WTC11 (cell line): ENCODE results near the gene EML6. TPM values are rescaled to one million over a fixed set of nuclear protein-coding genes. Genes with fewer than 3 reads are reported as not detected.

Experiments
- ATAC-seq: fragments of 200-7000 bp; cut with Tn5 transposase; 2 replicates; pipeline ENCODE4 v1.10.0; 2021; ENCODE audit warnings: mild to moderate bottlenecking, moderate library complexity
- Bru-seq: library from RNA; stranded (reverse); fragments of 400-500 nt; gene quantifications from one replicate; lab custom pipeline; 2021; lab: Mats Ljungman, UMichigan
- CTCF ChIA-PET: fragments of 300-600 bp; sonication (Branson Sonifier 250); formaldehyde crosslinking; loops from one replicate; lab custom pipeline; 2021; ENCODE audit warnings: antibody characterized with exemption; lab: Charles Lee
- POLR2A ChIA-PET: fragments of 350-600 bp; sonication (Branson Sonifier 250); formaldehyde crosslinking; loops from one replicate; lab custom pipeline; 2021; ENCODE audit warnings: antibody characterized with exemption; lab: Charles Lee
- DNase-seq: peaks from one replicate; pipeline ENCODE4 v3.0.0; 2021; ENCODE audit warnings: low spot score
- H3K27ac Mint-ChIP-seq: 2 replicates; pipeline ENCODE4 v1.8.0; 2021; ENCODE audit warnings: mixed read lengths
- H3K27me3 Mint-ChIP-seq: 2 replicates; pipeline ENCODE4 v1.8.0; 2021; ENCODE audit warnings: low read depth, mild to moderate bottlenecking, moderate library complexity, mixed read lengths
- H3K36me3 Mint-ChIP-seq: 2 replicates; pipeline ENCODE4 v1.8.0; 2021; ENCODE audit warnings: mixed read lengths
- H3K4me1 Mint-ChIP-seq: 2 replicates; pipeline ENCODE4 v1.8.0; 2022; ENCODE audit warnings: mixed read lengths
- H3K4me3 Mint-ChIP-seq: 2 replicates; pipeline ENCODE4 v1.8.0; 2021; ENCODE audit warnings: mild to moderate bottlenecking, moderate library complexity, mixed read lengths
- H3K9me3 Mint-ChIP-seq: 2 replicates; pipeline ENCODE4 v1.8.0; 2021; ENCODE audit warnings: mixed read lengths
- AR ChIP-seq: fragments of 250-450 bp; sonication (Bioruptor Pico); IDR thresholded peaks from 2 replicates; pipeline ENCODE4 v1.9.0; 2021; ENCODE audit warnings: mild to moderate bottlenecking
- ARID4B ChIP-seq: sonication (generic); formaldehyde crosslinking; IDR thresholded peaks from 2 replicates; pipeline ENCODE4 v1.8.0; 2023; ENCODE audit warnings: missing genetic modification reagents, mild to moderate bottlenecking, borderline replicate concordance
- E2F1 ChIP-seq: sonication (generic); formaldehyde crosslinking; IDR thresholded peaks from 2 replicates; pipeline ENCODE4 v1.8.0; 2022; ENCODE audit warnings: mild to moderate bottlenecking, missing genetic modification reagents
- ETV6 ChIP-seq: sonication (generic); formaldehyde crosslinking; IDR thresholded peaks from 2 replicates; pipeline ENCODE4 v1.8.1; 2022; ENCODE audit warnings: mild to moderate bottlenecking, missing genetic modification reagents
- FOXK1 ChIP-seq: sonication (generic); formaldehyde crosslinking; IDR thresholded peaks from 2 replicates; pipeline ENCODE4 v1.8.0; 2022; ENCODE audit warnings: mild to moderate bottlenecking, moderate library complexity, missing genetic modification reagents
- FOXP4 ChIP-seq: sonication (generic); formaldehyde crosslinking; IDR thresholded peaks from 2 replicates; pipeline ENCODE4 v1.8.0; 2022; ENCODE audit warnings: mild to moderate bottlenecking, missing genetic modification reagents
- HMGXB4 ChIP-seq: sonication (generic); formaldehyde crosslinking; IDR thresholded peaks from 2 replicates; pipeline ENCODE4 v1.8.1; 2023; ENCODE audit warnings: mild to moderate bottlenecking, moderate library complexity, missing genetic modification reagents
- IRF2 ChIP-seq: sonication (generic); formaldehyde crosslinking; IDR thresholded peaks from 2 replicates; pipeline ENCODE4 v1.8.0; 2022; ENCODE audit warnings: low read depth, missing genetic modification reagents, borderline replicate concordance
- JUN ChIP-seq: sonication (generic); formaldehyde crosslinking; IDR thresholded peaks from 2 replicates; pipeline ENCODE4 v1.8.0; 2023; ENCODE audit warnings: mild to moderate bottlenecking, missing genetic modification reagents
- TEAD4 ChIP-seq: sonication (generic); formaldehyde crosslinking; IDR thresholded peaks from 2 replicates; pipeline ENCODE4 v1.8.0; 2022; ENCODE audit warnings: mild to moderate bottlenecking, missing genetic modification reagents
- USF1 ChIP-seq: sonication (generic); formaldehyde crosslinking; IDR thresholded peaks from 2 replicates; pipeline ENCODE4 v1.8.0; 2022; ENCODE audit warnings: mild to moderate bottlenecking, missing genetic modification reagents
- ZBTB21 ChIP-seq: sonication (generic); formaldehyde crosslinking; IDR thresholded peaks from 2 replicates; pipeline ENCODE4 v1.8.1; 2023; ENCODE audit warnings: mild to moderate bottlenecking, missing genetic modification reagents, borderline replicate concordance
- ZNF532 ChIP-seq: fragments of 250-450 bp; sonication (Bioruptor Pico); IDR thresholded peaks from 2 replicates; pipeline ENCODE4 v1.9.0; 2021; ENCODE audit warnings: mild to moderate bottlenecking, borderline replicate concordance
- ZSCAN18 ChIP-seq: fragments of 250-450 bp; sonication (Bioruptor Pico); IDR thresholded peaks from 2 replicates; pipeline ENCODE4 v2.1.2; 2022; ENCODE audit warnings: mild to moderate bottlenecking, moderate library complexity
- long read RNA-seq, 3 experiments: library from RNA in 1 of 3; library from capped mRNA in 1 of 3; library from polyadenylated mRNA in 1 of 3; unstranded in 2 of 3; stranded (forward) in 1 of 3; transcript quantifications; one replicate each; pipeline ENCODE4 v2.0.0, GENCODE V29; 2021
- total RNA-seq: library from RNA; stranded (reverse); gene quantifications from 3 replicates; pipeline ENCODE4 v1.2.3, GENCODE V29; 2021

The EML6 gene
- total RNA-seq, result 1.9 to 2.5 TPM (median 2.1 TPM) in 3 replicates
- Bru-seq, nascent RNA, result percentile 33 among the genes with signal in this experiment
- long read RNA-seq, experiment 1, partial matches to known transcripts, result 0 of 7 reads
- long read RNA-seq, experiment 1, other reads (novel, unspliced or antisense), result 7 of 7 reads
- long read RNA-seq, experiment 2, partial matches to known transcripts, result 0 of 1 reads
- long read RNA-seq, experiment 2, other reads (novel, unspliced or antisense), result 1 of 1 reads
- long read RNA-seq, experiment 3, result 0 reads

- Mint-ChIP-seq H3K9me3 (no peaks in the 10 kb centered on the region), H3K27ac (peak within 1 kb of the TSS; percentile 61; the same call in 1 of the 2 replicates), H3K27me3 (peaks cover 60% of the 10 kb centered on the region), H3K4me3 (peak within 1 kb of the TSS; percentile 84), H3K36me3 (no peaks in the 10 kb centered on the region), H3K4me1 (peaks cover 7% of the 10 kb centered on the region)
- POLR2A ChIA-PET, result interaction anchor here (0.5 to 1.5 kb wide), 4 partner anchors 11 to 327 kb away, joined by 3 to 6 read pairs (median 4); partner anchors contain the start of gene RTN4
- DNase-seq (peak; percentile 99), ATAC-seq (peak; percentile 98)
- CTCF ChIA-PET, result interaction anchor here (0.8 to 2.3 kb wide), 7 partner anchors 15 to 670 kb away, joined by 3 to 13 read pairs (median 4); no protein-coding TSS in a partner anchor
- no peak for TF ChIP-seq ZBTB21 (CRISPR knock-in tag)
- TF ChIP-seq FOXP4 (CRISPR knock-in tag), result peak; percentile 14; the same call in 1 of the 2 replicates
- TF ChIP-seq IRF2 (CRISPR knock-in tag), result no peak
- no peak for TF ChIP-seq ZNF532
- peak; percentile 82 for TF ChIP-seq HMGXB4
- 0 out of 2 replicates have a peak, but pooled peaks have one; percentile 46 for TF ChIP-seq E2F1 (CRISPR knock-in tag)
- peak; percentile 11; the same call in 1 of the 2 replicates for TF ChIP-seq USF1 (CRISPR knock-in tag)
- TF ChIP-seq ETV6, result 0 out of 2 replicates have a peak, but pooled peaks have one; percentile 23
- TF ChIP-seq AR (CRISPR knock-in tag), result no peak
- no peak for TF ChIP-seq ZSCAN18 (CRISPR knock-in tag)
- TF ChIP-seq JUN, result no peak
- peak; percentile 61; the same call in 1 of the 2 replicates for TF ChIP-seq FOXK1 (CRISPR knock-in tag)
- TF ChIP-seq TEAD4 (CRISPR knock-in tag), result no peak
- TF ChIP-seq ARID4B (CRISPR knock-in tag), result peak; percentile 63; the same call in 1 of the 2 replicates
Measured at GRCh38 chr2:54723131-54723995, at the start of gene EML6. TSS of gene EML6 (plus strand) at chr2:54723662. CDS start at chr2:54725062, 1,400 bp downstream.
